NCI-H128 (cell line): ENCODE measurements around the gene MDM1.

Source experiments
- DNase-seq: peaks from one replicate; lab custom pipeline; 2025; ENCODE audit not compliant: unreplicated experiment; lab: John Stamatoyannopoulos, UW

The MDM1 gene

GRCh38 chr12:68281322-68282077 lies 50.7 kb downstream of the MDM1 start:
- DNase-seq, result no peak

- DNase-seq, result no peak
Observed at GRCh38 chr12:68280240-68280639, 51.9 kb downstream of the MDM1 start.

DNA sequence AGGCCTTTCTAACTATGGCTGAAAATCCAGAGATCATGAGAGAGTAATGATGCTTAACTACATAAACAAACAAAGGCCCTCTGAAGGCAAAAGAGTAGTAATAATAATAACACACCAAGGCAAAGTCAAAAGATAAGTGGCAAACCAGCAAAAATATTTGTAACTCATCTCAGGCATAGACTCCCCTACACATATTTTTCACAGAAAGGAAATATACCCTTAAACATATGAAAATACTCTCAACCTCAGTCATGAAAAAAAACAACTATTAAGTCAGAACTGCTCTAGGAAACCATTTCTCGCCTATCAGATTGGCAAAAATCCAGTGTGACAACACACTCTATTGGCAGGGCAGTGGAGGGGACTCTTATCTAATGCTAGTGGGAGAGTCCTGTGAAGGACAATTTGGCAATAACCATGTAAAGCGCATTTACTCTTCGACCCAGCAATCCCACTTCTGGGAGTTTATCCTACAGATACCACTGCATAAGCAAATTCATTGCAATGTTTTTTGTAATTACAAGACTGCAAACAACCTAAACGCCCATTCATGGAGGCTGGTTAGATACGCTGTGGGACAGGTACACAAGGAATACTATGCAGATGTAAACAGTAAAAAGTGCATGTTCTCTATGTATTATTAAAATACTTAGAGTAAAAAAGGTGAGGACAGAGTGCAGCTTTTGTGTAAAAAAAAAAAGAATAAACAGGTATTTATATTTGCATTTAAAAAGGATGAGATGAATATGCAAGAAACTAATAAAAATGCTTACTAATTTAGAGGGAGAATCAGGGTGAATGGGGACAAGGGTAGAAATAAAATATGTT lies 52.7 kb downstream of the MDM1 start:
- DNase-seq, result no peak

- no peak for DNase-seq
Observed at GRCh38 chr12:68276402-68276930, 55.7 kb downstream of the MDM1 start.

- DNase-seq, result no peak
Observed at GRCh38 chr12:68272732-68273131, 59.4 kb downstream of the MDM1 start.

- no peak for DNase-seq
Observed at GRCh38 chr12:68271346-68271745, 60.8 kb downstream of the MDM1 start.

DNA sequence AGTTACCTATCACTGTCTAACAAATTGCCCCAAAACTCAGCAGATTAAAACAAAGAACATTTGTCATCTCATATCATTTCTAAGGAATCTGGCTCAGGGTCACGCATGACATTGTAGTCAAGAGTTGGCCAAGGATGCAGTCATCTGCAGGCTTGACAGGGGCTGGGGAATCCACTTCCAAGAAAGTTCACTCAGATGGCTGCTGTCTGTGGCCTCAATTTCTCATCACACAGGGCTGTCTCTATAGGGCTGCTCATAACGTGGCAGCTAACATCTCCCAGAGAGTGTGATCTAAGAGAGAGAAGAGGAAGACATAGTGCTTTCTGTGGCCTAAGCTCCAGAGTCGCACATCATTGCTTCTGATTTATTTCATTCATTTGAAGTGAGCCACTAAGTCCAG lies 61.8 kb downstream of the MDM1 start:
- DNase-seq, result no peak

GRCh38 chr12:68269779-68270178 lies 62.4 kb downstream of the MDM1 start:
- DNase-seq, result no peak

DNA sequence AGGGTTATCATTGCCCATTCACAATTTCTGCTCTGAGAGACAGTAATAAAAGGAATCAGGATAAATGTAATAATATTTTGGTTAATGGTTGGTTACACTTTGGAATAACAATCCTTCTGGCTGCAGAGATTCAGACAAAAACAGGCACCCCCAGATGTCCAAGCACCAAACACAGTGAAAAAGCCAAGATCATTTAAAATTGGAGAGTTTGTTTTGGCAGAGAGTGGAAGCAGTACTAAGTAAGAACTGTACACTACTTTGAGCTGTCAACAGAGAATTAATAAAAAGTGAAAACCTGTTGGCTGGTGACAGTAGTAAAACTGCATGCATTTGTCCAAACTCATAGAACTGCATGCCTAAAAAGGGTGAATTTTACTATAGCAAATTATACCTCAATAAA lies 63.2 kb downstream of the MDM1 start:
- no peak for DNase-seq

GRCh38 chr12:68267892-68268396 lies 64.2 kb downstream of the MDM1 start:
- no peak for DNase-seq

GRCh38 chr12:68264857-68265256 lies 67.3 kb downstream of the MDM1 start:
- no peak for DNase-seq

DNA sequence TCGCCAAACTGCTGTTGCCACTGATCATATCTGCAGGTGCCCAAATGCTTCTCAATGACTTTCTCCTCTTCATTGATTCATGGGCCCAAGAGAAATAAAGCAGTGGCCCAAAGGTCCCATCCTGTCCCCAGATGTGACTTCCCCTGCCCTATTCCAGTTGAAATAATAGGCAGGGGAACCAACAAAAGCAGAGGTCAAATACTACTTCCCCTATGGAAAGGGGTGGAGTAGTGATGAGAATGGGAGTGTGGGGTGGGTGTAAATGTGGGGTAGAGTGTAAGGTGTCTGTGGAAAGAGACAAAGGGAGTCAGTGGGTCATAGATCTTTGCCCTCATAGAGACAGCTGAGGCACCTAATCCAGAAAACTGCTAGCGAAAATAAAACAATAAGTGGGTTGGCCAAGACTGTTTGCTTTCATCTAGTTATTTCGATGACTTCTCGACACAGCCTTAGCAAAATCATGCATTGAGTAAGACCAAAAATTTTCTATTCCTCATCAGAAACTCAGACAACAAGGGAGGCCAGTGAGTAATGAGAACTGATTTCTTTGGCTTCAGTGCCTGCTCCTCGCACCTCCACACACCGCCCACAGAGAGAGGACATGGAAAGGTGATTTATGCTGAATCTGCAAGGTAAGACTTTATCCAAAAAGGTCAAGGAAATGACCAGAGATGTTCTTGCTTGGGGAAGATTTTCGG lies 67.9 kb downstream of the MDM1 start:
- no peak for DNase-seq

- no peak for DNase-seq
Observed at GRCh38 chr12:68263366-68263765, 68.8 kb downstream of the MDM1 start.

- DNase-seq, result no peak
Observed at GRCh38 chr12:68261896-68262295, 70.3 kb downstream of the MDM1 start.

GRCh38 chr12:68260153-68260552 lies 72.0 kb downstream of the MDM1 start:
- DNase-seq, result no peak

GRCh38 chr12:68259318-68259940 lies 72.7 kb downstream of the MDM1 start:
- DNase-seq, result no peak

- no peak for DNase-seq
Observed at GRCh38 chr12:68253504-68253903, 78.7 kb downstream of the MDM1 start, which contains the start of gene IL22. Gene IL22, minus strand, starts transcription at chr12:68253604. Its CDS starts 156 bp downstream, at chr12:68253448.

GRCh38 chr12:68252077-68252476 lies 80.1 kb downstream of the MDM1 start:
- no peak for DNase-seq

DNA sequence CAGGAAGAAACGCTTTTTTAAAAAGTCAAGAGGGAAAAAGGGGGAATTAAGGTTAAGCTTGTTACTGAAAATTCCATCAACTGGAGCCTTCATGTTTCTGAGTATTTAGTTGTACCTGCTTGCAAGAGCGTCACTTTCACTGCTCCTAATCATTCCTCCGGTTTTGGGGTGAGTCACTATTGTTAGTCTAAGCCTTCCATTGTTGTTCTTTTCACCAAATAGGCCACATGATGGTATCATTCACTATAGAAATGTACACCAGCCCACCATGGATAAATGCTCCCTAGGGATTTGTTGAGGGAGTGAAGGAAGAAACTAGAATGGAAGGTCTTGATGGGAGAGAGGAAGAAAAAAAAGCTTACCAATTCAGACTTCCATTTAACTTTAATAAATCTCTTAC lies 81.7 kb downstream of the MDM1 start:
- DNase-seq, result no peak

- no peak for DNase-seq
Observed at GRCh38 chr12:68247785-68248184, 84.4 kb downstream of the MDM1 start.

DNA sequence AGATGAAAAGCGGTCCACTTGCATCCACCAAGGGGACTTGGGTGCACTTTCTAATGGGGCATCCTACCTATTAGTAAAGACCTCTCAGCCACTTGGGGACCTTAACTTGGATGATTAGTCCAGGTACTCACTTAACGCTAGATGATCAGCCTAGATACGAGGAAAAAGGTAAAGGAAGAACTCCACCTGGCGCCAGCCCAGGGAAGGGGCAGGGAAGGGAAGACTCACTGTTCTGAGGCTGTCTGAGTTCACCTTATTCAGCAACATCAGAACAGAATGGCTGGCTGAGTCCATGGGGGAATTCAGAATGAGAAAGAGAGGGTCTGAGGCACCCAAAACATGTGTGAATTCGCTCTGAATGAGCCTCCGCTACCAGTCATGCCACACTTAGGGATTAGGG lies 85.8 kb downstream of the MDM1 start:
- DNase-seq, result no peak
